ENCODE data around the gene PSMB5.
"Not testable (repeated sequence)": the region's sequence is repeated elsewhere in the genome, so short reads cannot be mapped to it uniquely, and the experiment has no call there.

Gene PSMB5

DNA sequence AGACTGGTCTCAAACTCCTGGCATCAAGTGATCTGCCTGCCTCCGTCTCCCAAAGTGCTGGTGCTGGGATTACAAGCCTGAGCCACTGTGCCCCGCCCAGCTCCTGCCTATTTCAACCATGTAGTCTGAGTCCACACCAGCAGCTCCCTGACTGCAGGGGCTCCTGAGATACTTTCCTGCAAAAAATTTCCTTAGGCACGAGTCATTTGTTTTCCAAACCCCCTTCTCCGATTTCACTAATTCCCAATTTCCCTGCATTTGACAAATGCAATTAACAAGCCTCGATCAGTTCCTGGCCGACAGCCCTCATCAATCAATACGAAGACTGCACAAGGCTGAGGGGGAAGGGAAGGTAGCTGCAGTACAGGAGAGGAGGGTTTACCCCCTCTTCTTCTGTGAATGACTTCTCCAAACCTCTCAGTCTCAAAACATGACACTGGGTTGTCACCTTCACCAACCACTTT, 10.1 kb downstream of the PSMB5 start:
- Histone ChIP-seq H3K4me1 (ENCODE audit: insufficient read depth, low read length) (no peaks in the 10 kb centered on the region), H3K4me3 (ENCODE audit: low read length) (no peak overlapping the region), H2AFZ (ENCODE audit: low read depth, low read length) (no peak overlapping the region), H3K27me3 (ENCODE audit: insufficient read depth, low read length) (no peaks in the 10 kb centered on the region), H3K36me3 (ENCODE audit: insufficient read depth, low read length) (peaks cover 31% of the 10 kb centered on the region), H3K9me3 (ENCODE audit: low read length) (no peaks in the 10 kb centered on the region)

DNA sequence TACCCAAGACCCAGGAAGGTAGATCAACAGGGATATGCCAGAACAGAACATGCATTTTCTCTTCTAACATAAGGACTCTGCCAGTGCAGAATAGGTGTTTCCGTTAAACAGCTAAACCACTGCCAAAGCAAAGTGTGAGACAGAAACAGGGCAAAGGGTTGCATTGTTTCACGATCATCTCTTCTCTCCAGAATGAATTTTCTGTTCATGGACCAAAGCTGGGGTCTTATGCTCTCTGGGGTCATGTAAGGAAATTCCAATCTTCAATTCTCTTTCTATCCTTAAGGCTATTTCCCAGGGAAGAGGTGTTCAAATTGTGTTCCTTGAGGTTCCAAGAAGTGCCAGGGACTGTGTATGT, 10.9 kb downstream of the PSMB5 start:
- Histone ChIP-seq H3K36me3 (ENCODE audit: insufficient read depth, low read length) (peaks cover 23% of the 10 kb centered on the region), H3K4me3 (ENCODE audit: low read length) (no peak overlapping the region), H3K9me3 (ENCODE audit: low read length) (no peaks in the 10 kb centered on the region), H3K4me1 (ENCODE audit: insufficient read depth, low read length) (no peaks in the 10 kb centered on the region), H3K27me3 (ENCODE audit: insufficient read depth, low read length) (no peaks in the 10 kb centered on the region), H2AFZ (ENCODE audit: low read depth, low read length) (no peak overlapping the region)

DNA sequence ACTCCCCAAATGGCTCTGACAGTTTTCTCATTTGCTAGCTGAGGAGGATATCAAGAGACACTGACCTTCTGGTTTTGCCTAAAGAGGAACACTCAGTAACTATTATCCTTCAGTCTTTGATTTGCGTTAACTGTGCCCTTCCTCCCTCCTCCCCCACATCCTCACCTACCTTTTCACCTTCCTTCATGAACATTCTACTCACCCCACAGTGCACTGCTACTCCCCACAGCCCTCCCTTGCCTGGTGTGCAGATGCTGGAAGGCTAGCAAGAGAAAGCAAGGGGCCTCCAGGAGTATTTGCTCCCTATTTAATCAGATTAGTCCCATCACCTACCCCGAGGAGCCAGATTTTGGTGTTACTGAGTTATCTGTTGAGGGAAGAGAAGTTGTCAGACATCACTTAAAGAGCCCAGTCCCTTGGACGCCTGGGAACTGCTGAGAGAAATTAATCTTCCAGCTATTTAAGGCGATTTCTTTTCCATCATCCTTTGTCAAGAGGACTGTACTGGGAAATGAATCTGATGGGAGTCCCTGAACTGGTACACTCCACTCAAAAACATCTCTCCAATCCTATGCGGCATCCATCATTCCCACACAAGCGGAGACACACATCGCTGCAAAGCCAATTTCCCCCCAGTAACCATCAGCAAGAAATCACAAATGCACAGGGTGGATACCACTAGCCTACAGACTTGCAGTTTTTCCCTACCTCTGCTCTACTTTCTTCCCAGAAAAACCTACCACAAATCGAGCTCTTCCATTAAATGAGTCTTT, 11.5 kb downstream of the PSMB5 start:
- peaks cover 18% of the 10 kb centered on the region for H3K36me3 ChIP-seq (ENCODE audit: insufficient read depth, low read length)
- no peaks in the 10 kb centered on the region for H3K27me3 ChIP-seq (ENCODE audit: insufficient read depth, low read length)
- no peak overlapping the region for H3K4me3 ChIP-seq (ENCODE audit: low read length)
- no peak overlapping the region for H2AFZ ChIP-seq (ENCODE audit: low read depth, low read length)
- H3K9me3 ChIP-seq (ENCODE audit: low read length), result no peaks in the 10 kb centered on the region
- H3K4me1 ChIP-seq (ENCODE audit: insufficient read depth, low read length), result no peaks in the 10 kb centered on the region

DNA sequence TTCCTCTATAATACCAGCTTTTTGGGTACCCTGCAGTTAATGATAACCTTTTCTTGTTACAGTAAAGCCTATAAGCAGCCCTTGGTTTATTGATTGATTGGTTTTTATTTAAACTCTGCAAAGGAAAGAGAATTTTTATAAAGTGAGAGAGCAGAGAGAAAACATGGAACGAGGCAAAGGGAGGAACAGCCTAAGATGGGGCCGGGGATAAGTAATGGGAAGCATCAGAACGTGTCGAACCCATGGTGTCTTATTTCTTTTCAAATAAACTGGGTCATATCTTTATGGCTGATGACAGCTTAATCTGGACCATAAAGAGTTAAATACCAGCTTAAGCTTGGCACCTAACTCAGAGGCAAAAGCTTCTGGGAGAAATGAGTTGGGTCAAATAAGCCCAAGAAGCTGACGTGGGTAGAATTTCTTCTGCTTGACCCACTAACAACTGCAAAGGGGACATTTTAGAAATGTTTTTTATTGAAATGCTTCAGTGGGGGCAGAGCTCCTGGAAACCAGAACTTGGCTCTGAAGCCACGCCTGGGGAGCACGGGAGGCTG, 12.7 kb downstream of the PSMB5 start:
- H3K4me3 ChIP-seq (ENCODE audit: low read length), result no peak overlapping the region
- H2AFZ ChIP-seq (ENCODE audit: low read depth, low read length), result no peak overlapping the region
- peaks cover 12% of the 10 kb centered on the region for H3K36me3 ChIP-seq (ENCODE audit: insufficient read depth, low read length)
- H3K4me1 ChIP-seq (ENCODE audit: insufficient read depth, low read length), result no peaks in the 10 kb centered on the region
- H3K27me3 ChIP-seq (ENCODE audit: insufficient read depth, low read length), result no peaks in the 10 kb centered on the region
- H3K9me3 ChIP-seq (ENCODE audit: low read length), result no peaks in the 10 kb centered on the region

DNA sequence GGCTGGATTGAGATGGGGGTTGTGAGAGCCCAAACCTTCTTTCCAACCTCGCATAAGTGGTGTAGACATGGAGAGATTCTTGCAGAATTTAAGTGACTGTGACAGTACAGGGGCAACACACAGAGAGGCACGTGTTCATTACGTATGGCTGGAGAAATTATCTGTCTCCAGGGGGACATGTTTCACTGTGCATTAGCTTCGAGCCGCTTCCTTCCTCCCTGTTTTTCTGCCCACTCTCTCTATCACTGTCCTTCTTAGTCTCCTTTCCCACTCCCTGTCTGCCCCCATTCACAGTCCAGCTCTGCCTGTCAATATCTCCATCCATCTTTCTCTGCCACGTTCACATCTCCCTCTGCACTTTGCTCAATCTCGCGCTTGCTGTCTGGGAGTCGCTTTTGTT, 13.3 kb downstream of the PSMB5 start:
- Histone ChIP-seq H2AFZ (ENCODE audit: low read depth, low read length) (no peak overlapping the region), H3K4me1 (ENCODE audit: insufficient read depth, low read length) (no peaks in the 10 kb centered on the region)

DNA sequence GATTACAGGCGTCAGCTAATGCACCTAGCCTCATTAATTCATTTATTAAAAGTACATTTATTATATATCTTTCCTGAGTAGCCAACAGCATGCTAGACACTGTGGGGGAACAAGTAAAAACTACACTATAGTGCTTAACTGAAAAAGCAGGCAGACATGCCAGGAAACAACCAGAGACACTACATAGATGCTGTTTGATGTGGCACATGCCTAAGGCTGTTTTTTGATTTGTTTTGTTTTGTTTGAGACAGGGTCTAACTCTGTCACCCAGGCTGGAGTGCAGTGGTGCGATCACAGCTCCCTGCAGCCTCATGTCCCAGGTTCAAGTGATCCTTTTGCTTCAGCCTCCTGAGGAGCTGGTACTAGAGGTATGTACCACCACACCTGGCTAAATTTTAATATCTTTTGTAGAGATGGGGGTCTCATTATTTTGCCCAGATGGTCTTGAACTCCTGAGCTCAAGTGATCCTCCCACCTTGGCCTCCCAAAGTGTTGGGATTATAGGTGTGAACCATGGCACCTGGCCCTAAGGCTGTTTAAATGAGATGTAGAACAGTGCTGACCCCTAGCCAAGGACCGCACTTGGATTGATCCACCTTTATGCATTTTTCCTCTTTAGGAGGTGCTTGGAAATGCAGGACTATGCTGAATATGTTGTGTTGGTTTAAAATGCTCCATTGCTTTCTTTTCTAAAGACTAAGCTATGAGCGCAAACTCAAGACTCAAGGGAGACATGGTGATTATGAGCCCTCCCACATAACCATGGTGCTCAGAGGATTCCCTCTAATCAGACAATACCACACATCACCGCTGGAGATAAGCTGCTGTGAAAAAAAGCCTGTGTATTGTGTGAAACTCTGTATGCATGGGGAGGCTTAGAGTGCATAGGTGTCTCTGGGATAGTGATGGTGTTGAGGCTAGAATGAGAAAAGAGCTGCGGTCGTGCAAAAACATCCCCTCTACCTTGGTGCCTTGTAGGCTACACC, 14.3 kb downstream of the PSMB5 start:
- no peaks in the 10 kb centered on the region for H3K4me1 ChIP-seq (ENCODE audit: insufficient read depth, low read length)
- H3K36me3 ChIP-seq (ENCODE audit: insufficient read depth, low read length), result peaks cover 2% of the 10 kb centered on the region
- no peak overlapping the region for H2AFZ ChIP-seq (ENCODE audit: low read depth, low read length)
- no peak overlapping the region for H3K4me3 ChIP-seq (ENCODE audit: low read length)
- no peaks in the 10 kb centered on the region for H3K27me3 ChIP-seq (ENCODE audit: insufficient read depth, low read length)
- no peaks in the 10 kb centered on the region for H3K9me3 ChIP-seq (ENCODE audit: low read length)

More for the DNA sequence above, 13.3 kb downstream of the PSMB5 start:
- no peaks in the 10 kb centered on the region for H3K9me3 ChIP-seq (ENCODE audit: low read length)
- no peak overlapping the region for H3K4me3 ChIP-seq (ENCODE audit: low read length)
- H3K27me3 ChIP-seq (ENCODE audit: insufficient read depth, low read length), result no peaks in the 10 kb centered on the region
- peaks cover 12% of the 10 kb centered on the region for H3K36me3 ChIP-seq (ENCODE audit: insufficient read depth, low read length)

DNA sequence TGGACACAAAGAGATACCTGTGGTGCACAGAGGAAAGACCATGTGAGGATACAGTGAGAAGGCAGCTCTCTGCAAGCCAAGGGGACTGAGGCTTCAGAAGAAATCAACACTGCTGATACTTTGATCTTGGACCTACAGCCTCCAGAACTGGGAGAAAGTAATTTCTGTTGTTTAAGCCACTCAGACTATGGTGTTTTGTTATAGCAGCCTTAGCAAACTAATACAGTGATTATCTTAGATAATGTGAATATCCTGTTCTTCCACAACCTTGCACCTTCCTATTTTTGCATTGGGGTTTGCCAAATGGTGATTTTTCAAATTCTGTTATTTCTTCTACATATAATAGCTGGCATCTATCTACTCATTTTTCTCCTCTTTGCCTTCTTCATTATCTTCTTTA, 16.6 kb downstream of the PSMB5 start:
- Histone ChIP-seq H3K36me3 (ENCODE audit: insufficient read depth, low read length) (no peaks in the 10 kb centered on the region), H3K27me3 (ENCODE audit: insufficient read depth, low read length) (no peaks in the 10 kb centered on the region), H3K4me3 (ENCODE audit: low read length) (no peak overlapping the region), H3K9me3 (ENCODE audit: low read length) (no peaks in the 10 kb centered on the region), H3K4me1 (ENCODE audit: insufficient read depth, low read length) (no peaks in the 10 kb centered on the region), H2AFZ (ENCODE audit: low read depth, low read length) (no peak overlapping the region)

DNA sequence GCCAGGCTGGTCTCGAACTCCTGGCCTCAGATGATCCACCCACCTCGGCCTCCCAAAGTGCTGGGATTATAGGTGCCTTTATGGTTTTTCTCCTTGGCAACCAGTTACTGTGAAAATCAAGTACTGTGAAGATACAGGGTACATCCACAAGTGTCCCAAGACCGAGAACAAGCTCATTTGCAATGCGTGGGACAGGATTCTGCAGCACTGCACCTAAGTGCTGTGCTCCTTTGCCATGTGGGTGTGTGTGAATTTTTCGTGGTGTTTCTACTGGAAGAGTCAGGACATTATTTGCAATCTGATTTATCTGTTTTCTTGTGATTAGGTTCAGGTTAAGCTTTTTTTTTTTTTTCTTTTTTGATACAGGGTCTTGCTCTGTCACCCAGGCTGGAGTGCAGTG, 17.6 kb downstream of the PSMB5 start:
- no peak overlapping the region for H2AFZ ChIP-seq (ENCODE audit: low read depth, low read length)
- H3K4me3 ChIP-seq (ENCODE audit: low read length), result no peak overlapping the region
- no peaks in the 10 kb centered on the region for H3K4me1 ChIP-seq (ENCODE audit: insufficient read depth, low read length)
- no peaks in the 10 kb centered on the region for H3K9me3 ChIP-seq (ENCODE audit: low read length)
- no peaks in the 10 kb centered on the region for H3K27me3 ChIP-seq (ENCODE audit: insufficient read depth, low read length)
- H3K36me3 ChIP-seq (ENCODE audit: insufficient read depth, low read length), result no peaks in the 10 kb centered on the region

DNA sequence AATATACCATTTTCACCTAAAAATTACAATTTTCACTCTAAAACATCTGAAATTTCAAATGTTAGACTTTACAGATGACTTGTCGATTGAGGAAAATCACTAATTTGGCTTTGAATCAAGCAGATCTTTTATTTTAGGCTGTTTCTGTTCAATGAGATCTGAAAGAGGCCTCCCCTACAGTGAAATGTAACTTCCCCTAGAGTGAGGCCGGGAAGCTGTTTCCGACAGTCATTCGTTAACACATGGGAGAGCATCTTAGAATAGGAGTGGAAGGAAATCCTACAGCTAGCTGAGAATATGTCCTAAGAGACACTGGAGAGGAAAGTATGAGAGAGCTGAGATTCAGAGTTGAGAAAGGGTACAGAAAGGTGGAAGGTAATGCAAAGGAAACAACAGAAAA, 19.1 kb downstream of the PSMB5 start:
- Histone ChIP-seq H3K9me3 (ENCODE audit: low read length) (no peaks in the 10 kb centered on the region), H2AFZ (ENCODE audit: low read depth, low read length) (peak overlapping the region; percentile 34), H3K4me1 (ENCODE audit: insufficient read depth, low read length) (no peaks in the 10 kb centered on the region), H3K4me3 (ENCODE audit: low read length) (no peak overlapping the region), H3K27me3 (ENCODE audit: insufficient read depth, low read length) (no peaks in the 10 kb centered on the region), H3K36me3 (ENCODE audit: insufficient read depth, low read length) (no peaks in the 10 kb centered on the region)

DNA sequence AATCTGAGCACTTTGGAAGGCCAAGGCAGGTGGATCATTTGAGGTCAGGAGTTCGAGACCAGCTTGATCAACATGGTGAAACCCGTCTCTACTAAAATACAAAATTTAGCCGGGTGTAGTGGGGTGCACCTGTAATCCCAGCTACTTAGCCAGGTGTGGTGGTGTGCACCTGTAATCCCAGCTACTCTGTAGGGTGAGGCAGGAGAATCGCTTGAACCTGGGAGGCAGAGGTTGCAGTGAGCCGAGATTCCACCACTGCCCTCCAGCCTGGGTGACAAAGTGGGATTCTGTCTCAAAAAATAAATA, 21.0 kb downstream of the PSMB5 start:
- not testable (repeated sequence) for H3K4me3 ChIP-seq (ENCODE audit: low read length); H3K27me3 ChIP-seq (ENCODE audit: insufficient read depth, low read length); H3K4me1 ChIP-seq (ENCODE audit: insufficient read depth, low read length); H2AFZ ChIP-seq (ENCODE audit: low read depth, low read length); H3K9me3 ChIP-seq (ENCODE audit: low read length); H3K36me3 ChIP-seq (ENCODE audit: insufficient read depth, low read length)

DNA sequence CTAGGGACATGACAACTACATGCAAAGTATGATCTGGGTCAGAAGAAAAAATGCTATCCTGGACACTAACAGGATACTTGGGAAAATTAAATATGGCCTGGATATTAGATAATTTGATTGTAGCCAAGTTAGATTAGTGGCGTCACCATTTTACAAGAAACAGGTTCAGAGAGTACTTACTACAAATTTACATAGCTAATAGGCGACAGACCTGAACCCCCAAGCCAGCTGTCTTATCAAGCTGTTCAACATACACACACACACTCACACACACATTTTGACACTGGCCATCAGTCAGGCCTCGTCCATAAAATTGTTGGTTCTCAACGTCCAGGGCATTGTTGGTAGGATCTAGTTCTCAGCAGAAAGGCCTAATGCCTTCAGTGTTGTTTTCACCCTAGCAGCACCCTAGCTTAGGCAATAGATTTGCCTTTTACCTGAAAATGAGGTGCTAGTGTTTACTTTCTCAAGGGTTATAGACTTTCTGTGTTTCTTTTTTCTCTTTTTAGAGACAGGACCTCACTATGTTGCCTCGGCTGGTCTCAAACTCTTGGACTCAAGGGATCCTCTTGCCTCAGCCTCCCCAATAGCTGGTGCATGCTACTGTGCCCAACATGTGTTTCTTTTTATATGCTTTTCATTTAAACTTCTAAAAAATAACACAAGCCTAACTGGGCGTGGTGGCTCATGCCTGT, 21.5 kb downstream of the PSMB5 start:
- Histone ChIP-seq H3K4me3 (ENCODE audit: low read length) (no peak overlapping the region), H3K4me1 (ENCODE audit: insufficient read depth, low read length) (peaks cover 10% of the 10 kb centered on the region), H3K36me3 (ENCODE audit: insufficient read depth, low read length) (no peaks in the 10 kb centered on the region), H3K27me3 (ENCODE audit: insufficient read depth, low read length) (no peaks in the 10 kb centered on the region), H3K9me3 (ENCODE audit: low read length) (no peaks in the 10 kb centered on the region), H2AFZ (ENCODE audit: low read depth, low read length) (no peak overlapping the region)

DNA sequence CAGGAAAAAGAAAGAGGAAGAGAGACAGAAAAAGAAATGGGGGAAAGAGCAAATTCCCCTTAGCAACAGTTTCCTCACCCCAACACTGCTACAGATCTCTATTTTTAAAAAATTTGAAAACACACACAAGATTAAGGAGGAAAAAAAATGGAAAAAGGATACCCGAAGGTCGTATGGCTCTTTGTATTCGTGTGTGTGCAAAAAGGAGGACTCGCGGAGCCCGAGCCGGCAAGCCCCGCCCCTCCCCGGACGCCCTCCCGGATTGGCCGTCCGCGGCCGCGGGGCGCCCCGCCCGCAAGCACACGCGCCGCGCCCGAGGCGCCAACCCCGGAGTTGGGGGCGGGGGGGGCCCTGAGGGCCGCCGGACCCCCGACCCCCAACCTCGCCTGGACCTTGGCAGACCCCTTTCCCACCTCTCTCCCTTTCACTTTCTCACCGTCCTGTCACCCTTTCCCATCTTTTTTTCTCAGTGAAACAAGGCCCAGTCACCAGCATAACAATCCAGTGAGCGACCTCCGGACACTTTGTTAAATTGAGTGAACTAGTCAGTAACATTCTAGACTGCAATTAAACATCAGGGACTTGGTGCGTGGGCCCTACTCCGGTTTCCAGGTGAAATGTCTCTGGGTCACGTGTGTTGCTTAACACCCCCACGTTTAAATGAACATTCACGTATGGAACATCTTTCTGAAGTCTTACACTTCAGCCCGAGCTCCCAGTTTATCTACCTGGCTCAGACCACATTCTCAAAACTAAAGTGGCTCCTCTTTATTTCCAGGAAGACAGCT, 24.6 kb downstream of the PSMB5 start, which contains the start of gene C14orf93:
Gene C14orf93, minus strand, starts transcription at position 205 of the 788 bp plus-strand sequence. CDS start 11,120 bp downstream, outside the sequence.
- H3K4me1 ChIP-seq (ENCODE audit: insufficient read depth, low read length), result peaks cover 21% of the 10 kb centered on the region
- H3K27me3 ChIP-seq (ENCODE audit: insufficient read depth, low read length), result no peaks in the 10 kb centered on the region
- no peaks in the 10 kb centered on the region for H3K36me3 ChIP-seq (ENCODE audit: insufficient read depth, low read length)
- H2AFZ ChIP-seq (ENCODE audit: low read depth, low read length), result peak within 1 kb of the TSS; percentile 85
- H3K9me3 ChIP-seq (ENCODE audit: low read length), result no peaks in the 10 kb centered on the region
- peak within 1 kb of the TSS; percentile 53 for H3K4me3 ChIP-seq (ENCODE audit: low read length)

Data from neuron (in vitro differentiated cells).